Central memory CD8-positive, alpha-beta T cell (primary cell): ENCODE data around the gene PIH1D2.
A peak's percentile ranks its signal among the peaks of the same experiment; 100 is the strongest.

ENCODE experiments used
- ATAC-seq: fragments of 150-1000 bp; cut with Tn5 transposase; replicated peaks from 2 replicates; pipeline ENCODE4 v1.10.0; 2022; ENCODE audit warnings: mild to moderate bottlenecking, moderate FRiP score, moderate number of reproducible peaks; ENCODE audit not compliant: poor library complexity, severe bottlenecking; ENCODE audit errors: extremely low read depth
- DNase-seq, 2 donors: peaks; one replicate each; pipeline ENCODE4 v3.0.0; 2021; ENCODE audit warnings: low spot score in 2 of 2
- H3K27ac Mint-ChIP-seq: one replicate; pipeline ENCODE4 v1.8.0; 2022; ENCODE audit warnings: low read depth, mild to moderate bottlenecking, moderate library complexity, mixed read lengths
- H3K27me3 Mint-ChIP-seq: one replicate; pipeline ENCODE4 v1.8.0; 2022; ENCODE audit warnings: mixed read lengths
- H3K36me3 Mint-ChIP-seq: one replicate; pipeline ENCODE4 v1.8.0; 2022; ENCODE audit warnings: mild to moderate bottlenecking, moderate library complexity, mixed read lengths; ENCODE audit not compliant: insufficient read depth
- H3K4me1 Mint-ChIP-seq: one replicate; pipeline ENCODE4 v1.8.0; 2022; ENCODE audit warnings: mixed read lengths
- H3K4me3 Mint-ChIP-seq: one replicate; pipeline ENCODE4 v1.8.0; 2022; ENCODE audit warnings: mild to moderate bottlenecking, moderate library complexity, mixed read lengths
- H3K9me3 Mint-ChIP-seq: one replicate; pipeline ENCODE4 v1.8.0; 2022; ENCODE audit warnings: mixed read lengths

The PIH1D2 gene, protein sequence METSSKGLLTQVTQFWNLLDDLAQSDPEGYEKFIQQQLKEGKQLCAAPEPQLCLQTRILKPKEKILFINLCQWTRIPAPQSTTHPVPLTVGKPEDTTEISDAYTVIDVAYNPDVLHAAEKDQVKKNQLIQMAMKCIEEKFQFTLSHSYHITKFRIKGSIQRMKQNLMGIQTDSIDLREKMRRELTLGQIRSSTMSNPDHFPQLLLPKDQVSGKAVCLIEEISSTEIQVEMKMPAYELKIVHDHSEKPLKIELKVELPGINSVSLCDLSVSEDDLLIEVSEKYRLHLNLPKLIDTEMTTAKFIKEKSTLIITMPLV

DNA sequence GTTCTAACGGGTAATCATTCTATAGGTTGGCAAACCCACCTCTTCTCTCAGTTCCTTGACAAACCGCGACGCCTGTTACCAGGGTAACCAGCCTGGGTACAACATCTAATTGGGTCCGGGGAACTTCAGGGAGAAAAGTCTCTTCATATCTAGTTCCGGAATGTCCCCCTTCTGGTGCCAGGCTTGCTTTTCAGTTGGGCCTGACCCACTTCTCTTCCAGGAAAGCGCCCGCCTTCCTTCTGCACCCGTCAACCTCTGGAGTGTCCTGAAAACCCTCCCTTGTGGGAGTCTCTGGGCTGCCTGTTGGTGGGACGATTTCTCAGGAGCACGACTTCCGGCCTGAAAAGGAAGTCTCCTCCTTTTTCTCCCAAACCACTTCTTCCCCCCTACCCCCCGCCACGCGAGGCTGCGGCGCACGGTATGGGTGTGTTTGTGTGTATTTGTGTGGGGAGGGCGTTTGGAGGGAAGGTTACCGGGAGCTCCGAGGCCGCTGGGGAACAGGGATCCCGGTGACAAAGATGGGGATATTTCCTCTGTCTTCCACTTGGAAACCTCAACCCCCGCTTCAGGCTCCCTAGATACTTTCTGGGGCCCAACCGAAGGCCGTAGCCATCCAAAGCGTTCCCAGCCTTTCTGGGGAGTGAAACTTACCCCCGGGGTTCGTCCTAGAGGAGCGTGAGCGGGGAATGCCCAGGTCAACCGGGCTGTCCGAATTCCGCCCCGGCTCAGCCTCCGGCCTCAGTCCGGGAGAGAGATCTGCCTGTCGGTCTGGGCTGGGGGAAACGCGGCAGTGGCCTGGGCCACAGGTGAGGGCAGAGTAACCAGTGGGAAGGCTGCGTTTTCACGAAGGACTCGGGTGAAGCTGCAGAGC is at the start of gene PIH1D2, which contains the start of gene NKAPD1:
TSS of gene PIH1D2 (minus strand) at position 77 of the 871 bp plus-strand sequence. CDS start 843 bp downstream, outside the sequence.
TSS of gene NKAPD1 (plus strand) at position 359 of the 871 bp plus-strand sequence. CDS start 1,276 bp downstream, outside the sequence.
- H3K9me3 Mint-ChIP-seq: no peaks in the 10 kb centered on the region
- peak within 1 kb of the TSS; percentile 82 for H3K4me3 Mint-ChIP-seq
- peak; percentile 74 to 78 for DNase-seq
- H3K4me1 Mint-ChIP-seq: peaks cover 30% of the 10 kb centered on the region
- peak within 1 kb of the TSS; percentile 90 for H3K27ac Mint-ChIP-seq
- peak; percentile 85 for ATAC-seq
- peaks cover 20% of the 10 kb centered on the region for H3K36me3 Mint-ChIP-seq
- H3K27me3 Mint-ChIP-seq: peaks cover 14% of the 10 kb centered on the region

DNA sequence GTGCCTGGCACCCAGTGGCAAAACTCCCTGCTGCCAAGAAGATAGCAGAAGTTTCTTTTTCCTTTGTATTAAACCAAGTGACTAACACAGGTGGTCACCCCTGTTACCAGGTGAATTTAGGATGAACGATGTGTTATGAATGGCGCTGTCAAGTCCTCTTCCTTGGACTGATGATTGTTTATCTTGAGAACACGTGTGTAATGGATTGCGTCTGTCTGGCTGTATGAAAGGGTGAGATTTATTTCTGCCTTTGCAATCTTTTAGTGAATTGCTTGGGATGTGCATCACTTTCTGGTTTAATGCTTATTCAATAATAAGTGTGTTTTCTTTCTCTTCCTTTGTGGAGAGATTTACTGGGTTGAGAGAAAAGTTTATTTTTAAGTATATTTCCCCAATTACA is 49.3 kb upstream of the PIH1D2 start:
- Mint-ChIP-seq H3K4me1 (no peaks in the 10 kb centered on the region), H3K9me3 (no peaks in the 10 kb centered on the region), H3K27ac (no peak overlapping the region), H3K27me3 (no peaks in the 10 kb centered on the region), H3K4me3 (no peak overlapping the region), H3K36me3 (peaks cover 3% of the 10 kb centered on the region)
- DNase-seq (no peak), ATAC-seq (no peak)

DNA sequence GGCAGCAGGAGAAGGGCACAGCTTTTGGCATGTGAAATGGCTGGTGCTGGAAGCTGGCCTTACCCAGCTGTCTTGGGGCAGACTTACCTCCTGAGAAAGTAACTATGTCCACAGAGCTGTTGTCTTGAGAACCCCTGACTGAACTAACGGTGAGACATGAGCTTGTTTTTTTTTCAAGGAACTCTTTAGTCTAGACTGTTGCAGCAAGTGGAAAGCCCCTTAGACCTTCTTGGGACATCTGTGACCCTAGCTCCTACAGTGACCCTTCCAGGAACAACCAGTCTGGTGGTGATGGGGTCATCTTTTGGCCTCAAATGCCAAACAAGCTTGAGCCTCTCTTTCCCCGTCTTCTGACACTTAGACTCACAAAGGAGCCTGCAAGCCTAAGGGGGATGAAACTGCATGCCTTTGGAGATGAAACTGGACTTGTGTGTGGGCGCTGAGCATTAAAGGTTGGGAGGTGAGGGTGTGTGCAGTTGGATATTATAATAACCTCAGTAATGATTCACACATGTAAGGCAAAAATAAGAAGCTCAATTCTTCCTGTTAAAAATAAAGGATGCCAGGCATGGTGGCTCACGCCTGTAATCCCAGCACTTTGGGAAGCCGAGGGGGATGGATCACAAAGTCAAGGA is 48.3 kb upstream of the PIH1D2 start:
- ATAC-seq (no peak), DNase-seq (no peak)
- Mint-ChIP-seq H3K4me1 (no peaks in the 10 kb centered on the region), H3K4me3 (no peak overlapping the region), H3K36me3 (peaks cover 3% of the 10 kb centered on the region), H3K9me3 (no peaks in the 10 kb centered on the region), H3K27ac (no peak overlapping the region), H3K27me3 (no peaks in the 10 kb centered on the region)

DNA sequence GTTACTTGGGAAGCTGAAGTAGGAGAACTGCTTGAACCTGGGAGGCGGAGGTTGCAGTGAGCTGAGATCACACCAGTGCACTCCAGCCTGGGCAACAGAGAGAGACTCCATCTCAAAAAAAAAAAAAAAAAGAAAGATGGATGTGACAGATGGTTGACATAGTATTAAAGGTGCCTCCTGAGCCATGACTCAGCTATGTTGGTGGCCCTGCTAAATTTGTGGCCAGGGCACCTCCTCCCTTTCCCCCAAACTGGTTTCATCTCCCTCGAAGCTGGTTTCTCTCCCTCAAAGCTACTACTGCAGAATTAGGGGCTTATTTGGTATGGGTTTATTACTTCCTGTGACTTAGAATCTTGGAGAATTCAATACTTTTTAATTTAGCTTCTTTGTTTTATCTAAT is 44.4 kb upstream of the PIH1D2 start:
- no peaks in the 10 kb centered on the region for H3K4me1 Mint-ChIP-seq
- no peak overlapping the region for H3K4me3 Mint-ChIP-seq
- no peak for ATAC-seq

DNA sequence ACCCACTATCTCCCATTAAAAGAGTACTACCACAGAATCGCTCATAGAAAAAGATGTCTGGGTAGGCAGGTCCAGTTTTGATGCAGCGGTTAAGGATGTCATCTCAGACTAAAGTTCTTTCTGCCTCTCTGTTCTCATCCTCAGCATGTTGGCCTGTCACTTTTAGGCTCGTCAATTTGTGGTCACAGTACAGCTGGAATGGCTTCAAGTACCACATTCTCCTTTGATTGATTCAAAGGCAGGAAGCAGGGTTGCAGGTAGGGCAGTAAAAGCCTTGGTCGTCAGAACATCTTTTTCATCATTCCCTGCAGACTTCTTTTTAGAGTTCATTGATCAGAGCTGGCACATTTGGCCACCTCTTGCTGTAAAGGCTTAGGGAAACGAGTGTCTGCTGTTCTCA is 41.6 kb upstream of the PIH1D2 start:
- H3K4me3 Mint-ChIP-seq: no peak overlapping the region
- no peaks in the 10 kb centered on the region for H3K9me3 Mint-ChIP-seq
- DNase-seq (no peak), ATAC-seq (no peak)
- H3K4me1 Mint-ChIP-seq: no peaks in the 10 kb centered on the region
- H3K27ac Mint-ChIP-seq: no peak overlapping the region
- no peaks in the 10 kb centered on the region for H3K27me3 Mint-ChIP-seq
- peaks cover 8% of the 10 kb centered on the region for H3K36me3 Mint-ChIP-seq

More for the DNA sequence above, 44.4 kb upstream of the PIH1D2 start:
- Mint-ChIP-seq H3K36me3 (peaks cover 8% of the 10 kb centered on the region), H3K27me3 (no peaks in the 10 kb centered on the region), H3K9me3 (no peaks in the 10 kb centered on the region), H3K27ac (no peak overlapping the region)
- no peak for DNase-seq

DNA sequence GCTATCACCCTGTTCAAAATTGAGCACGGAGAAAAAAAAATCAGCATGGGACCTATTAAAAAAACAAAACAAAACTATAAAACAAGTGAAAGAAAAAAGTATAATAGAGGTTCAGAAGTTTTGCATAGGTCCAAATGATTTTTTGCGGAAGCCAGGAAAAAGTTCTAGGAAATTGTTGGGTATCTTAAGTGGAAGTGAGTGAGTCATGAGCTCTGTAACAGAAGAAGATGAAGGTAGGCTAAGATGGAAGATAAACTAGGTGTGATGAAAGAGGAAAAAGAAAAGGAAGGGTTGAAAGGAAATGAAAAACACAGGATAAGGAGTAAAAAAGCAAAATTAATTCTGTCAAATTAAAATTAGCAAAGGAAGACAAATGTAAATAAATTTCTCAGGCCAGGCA is 40.6 kb upstream of the PIH1D2 start:
- DNase-seq (no peak), ATAC-seq (no peak)
- Mint-ChIP-seq H3K9me3 (no peaks in the 10 kb centered on the region), H3K4me3 (no peak overlapping the region), H3K4me1 (no peaks in the 10 kb centered on the region), H3K27ac (no peak overlapping the region), H3K27me3 (no peaks in the 10 kb centered on the region), H3K36me3 (peaks cover 5% of the 10 kb centered on the region)

DNA sequence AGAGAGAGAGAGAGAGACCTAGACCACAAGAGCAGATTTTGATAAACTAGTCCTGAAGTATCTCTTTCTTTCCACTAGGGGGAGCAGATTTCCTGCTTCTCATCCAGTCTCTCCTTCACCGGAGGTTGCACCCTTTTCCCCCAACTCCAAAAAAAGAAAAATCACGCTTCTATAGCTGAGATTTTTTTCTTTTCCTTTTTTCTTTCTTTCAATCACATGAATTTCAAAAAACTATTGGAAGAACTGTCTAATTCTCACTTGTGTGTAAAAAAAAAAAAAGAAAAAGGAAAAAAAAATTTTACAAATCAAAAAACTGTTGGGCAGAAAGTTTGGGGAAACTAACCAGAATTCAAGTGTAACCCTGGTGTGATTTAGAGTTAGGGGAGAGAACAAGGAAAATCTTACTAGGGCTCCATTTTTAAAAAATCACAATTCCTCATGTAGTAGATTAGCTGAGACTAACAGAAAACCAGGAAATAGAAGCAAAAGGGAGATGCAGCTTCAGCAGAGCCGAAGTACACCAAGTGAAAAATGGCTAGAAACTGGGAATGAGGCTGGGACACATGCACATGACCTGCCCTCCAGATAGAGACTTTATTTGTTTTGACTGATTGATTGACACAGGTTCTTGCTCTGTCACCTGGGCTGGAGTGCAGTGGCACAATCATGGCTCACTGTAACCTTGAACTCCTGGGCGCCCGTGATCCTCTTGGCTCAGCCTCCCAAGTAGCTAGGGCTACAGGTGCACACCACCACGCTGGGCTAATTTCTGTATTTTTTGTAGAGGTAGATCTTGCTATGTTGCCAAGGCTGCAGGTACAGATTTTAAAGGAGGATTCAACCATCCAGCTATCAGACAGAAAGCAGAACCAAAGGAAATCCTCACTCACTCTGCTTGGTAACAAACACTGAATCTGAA is 40.0 kb upstream of the PIH1D2 start:
- Mint-ChIP-seq H3K27me3 (no peaks in the 10 kb centered on the region), H3K4me3 (no peak overlapping the region), H3K9me3 (no peaks in the 10 kb centered on the region), H3K36me3 (peaks cover 5% of the 10 kb centered on the region), H3K27ac (no peak overlapping the region), H3K4me1 (no peaks in the 10 kb centered on the region)
- DNase-seq (no peak), ATAC-seq (no peak)

DNA sequence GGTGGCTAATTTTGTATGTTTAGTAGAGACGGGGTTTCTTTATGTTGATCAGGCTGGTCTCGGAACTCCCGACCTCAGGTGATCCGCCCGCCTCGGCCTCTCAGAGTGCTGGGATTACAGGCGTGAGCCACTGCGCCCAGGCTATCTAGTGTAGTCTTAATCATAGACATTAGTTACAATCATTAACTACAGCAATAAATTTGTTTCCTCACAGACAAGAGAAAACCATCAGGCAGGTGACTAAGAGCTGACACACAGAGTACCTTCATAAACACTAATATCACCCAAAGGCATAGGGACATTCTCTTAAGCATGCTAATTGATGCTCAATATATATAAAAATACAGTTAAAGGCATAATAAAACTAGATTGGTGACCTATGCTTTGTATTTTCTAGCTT is 32.3 kb upstream of the PIH1D2 start:
- Mint-ChIP-seq H3K9me3 (no peaks in the 10 kb centered on the region), H3K27ac (no peak overlapping the region), H3K36me3 (no peaks in the 10 kb centered on the region), H3K4me1 (no peaks in the 10 kb centered on the region), H3K4me3 (no peak overlapping the region), H3K27me3 (no peaks in the 10 kb centered on the region)
- DNase-seq (no peak), ATAC-seq (no peak)

DNA sequence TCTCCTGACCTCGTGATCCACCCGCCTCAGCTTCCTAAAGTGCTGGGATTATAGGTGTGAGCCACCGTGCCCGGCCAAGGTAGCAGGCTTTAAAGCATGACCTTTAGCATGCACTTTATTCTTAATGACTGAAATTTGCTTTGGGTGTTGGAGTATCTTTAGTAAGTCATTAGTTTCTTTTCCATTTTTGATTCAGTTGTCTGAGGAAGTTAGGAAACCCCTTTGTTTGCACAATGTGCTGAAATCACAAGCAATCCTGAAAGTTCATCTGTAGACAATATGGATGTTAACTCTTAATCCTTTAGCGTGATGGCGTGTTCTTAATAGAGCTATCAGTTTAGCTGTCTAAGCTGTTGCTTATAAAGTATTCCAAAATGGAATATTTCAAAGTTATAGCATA is 29.6 kb upstream of the PIH1D2 start:
- no peaks in the 10 kb centered on the region for H3K9me3 Mint-ChIP-seq
- no peaks in the 10 kb centered on the region for H3K4me1 Mint-ChIP-seq
- DNase-seq (no peak), ATAC-seq (no peak)
- H3K36me3 Mint-ChIP-seq: no peaks in the 10 kb centered on the region
- no peak overlapping the region for H3K27ac Mint-ChIP-seq
- no peak overlapping the region for H3K4me3 Mint-ChIP-seq
- H3K27me3 Mint-ChIP-seq: no peaks in the 10 kb centered on the region

DNA sequence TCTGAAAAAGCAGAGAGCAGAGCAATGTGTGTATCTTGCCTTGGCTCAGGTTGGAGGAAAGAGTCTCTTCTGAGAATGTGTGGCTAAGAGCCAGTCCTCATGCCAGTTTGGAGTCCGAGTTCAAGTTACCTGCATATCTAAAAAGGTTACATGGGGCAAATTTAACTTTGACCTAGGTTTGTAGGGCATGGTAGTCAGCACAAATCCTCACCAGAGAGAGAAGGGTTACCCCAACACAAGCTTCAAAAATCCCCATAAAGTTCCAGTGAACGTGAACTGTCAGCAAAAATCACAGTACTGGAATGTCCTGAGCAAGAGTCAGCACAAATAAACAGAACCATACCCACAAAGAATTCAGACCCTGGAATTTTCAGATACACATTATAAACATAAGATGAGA is 26.6 kb upstream of the PIH1D2 start:
- Mint-ChIP-seq H3K36me3 (peaks cover 14% of the 10 kb centered on the region), H3K9me3 (no peaks in the 10 kb centered on the region), H3K27ac (no peak overlapping the region), H3K4me3 (no peak overlapping the region), H3K4me1 (peaks cover 5% of the 10 kb centered on the region), H3K27me3 (no peaks in the 10 kb centered on the region)
- ATAC-seq (no peak), DNase-seq (no peak)

DNA sequence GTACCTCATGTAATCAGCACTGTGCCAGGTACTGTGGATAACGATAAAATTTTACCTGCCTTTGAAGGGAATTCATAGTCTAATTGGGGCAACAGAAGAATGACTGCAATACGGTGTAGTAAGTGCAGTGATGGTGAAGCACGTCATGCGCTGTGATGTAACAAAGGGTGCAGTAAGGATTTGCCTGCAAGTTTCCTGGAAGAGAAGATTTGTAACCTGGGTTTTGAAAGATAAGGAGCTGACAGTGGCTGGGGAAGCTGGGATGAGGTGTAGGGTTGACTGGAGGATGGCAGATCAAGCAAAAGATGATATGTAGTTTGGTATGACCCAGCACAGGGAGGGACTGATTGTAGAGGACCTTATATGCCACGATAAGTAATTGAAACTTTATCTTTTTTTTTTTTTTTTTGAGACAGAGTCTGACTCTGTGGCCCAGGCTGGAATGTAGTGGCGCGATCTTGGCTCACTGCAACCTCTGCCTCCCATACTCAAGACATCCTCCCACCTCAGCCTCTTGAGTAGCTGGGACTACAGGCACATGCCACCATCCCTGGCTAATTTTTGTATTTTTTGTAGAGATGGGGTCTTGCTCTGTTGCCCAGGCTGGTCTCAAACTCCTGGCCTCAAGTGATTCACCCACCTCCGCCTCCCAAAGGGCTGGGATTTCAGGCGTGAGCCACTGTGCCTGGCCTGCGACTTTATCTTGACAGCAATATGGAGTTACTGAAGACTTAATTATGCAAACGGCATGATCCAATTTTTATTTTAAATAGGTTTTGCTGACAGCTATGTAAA is 24.1 kb upstream of the PIH1D2 start:
- H3K9me3 Mint-ChIP-seq: no peaks in the 10 kb centered on the region
- H3K4me1 Mint-ChIP-seq: peaks cover 5% of the 10 kb centered on the region
- no peaks in the 10 kb centered on the region for H3K27me3 Mint-ChIP-seq
- H3K36me3 Mint-ChIP-seq: peaks cover 22% of the 10 kb centered on the region
- ATAC-seq: no peak
- H3K4me3 Mint-ChIP-seq: no peak overlapping the region
- no peak for DNase-seq
- H3K27ac Mint-ChIP-seq: no peak overlapping the region
